ENCODE measurements around the gene STAT1.
A peak's percentile ranks its signal among the peaks of the same experiment; 100 is the strongest.

The STAT1 gene

DNA sequence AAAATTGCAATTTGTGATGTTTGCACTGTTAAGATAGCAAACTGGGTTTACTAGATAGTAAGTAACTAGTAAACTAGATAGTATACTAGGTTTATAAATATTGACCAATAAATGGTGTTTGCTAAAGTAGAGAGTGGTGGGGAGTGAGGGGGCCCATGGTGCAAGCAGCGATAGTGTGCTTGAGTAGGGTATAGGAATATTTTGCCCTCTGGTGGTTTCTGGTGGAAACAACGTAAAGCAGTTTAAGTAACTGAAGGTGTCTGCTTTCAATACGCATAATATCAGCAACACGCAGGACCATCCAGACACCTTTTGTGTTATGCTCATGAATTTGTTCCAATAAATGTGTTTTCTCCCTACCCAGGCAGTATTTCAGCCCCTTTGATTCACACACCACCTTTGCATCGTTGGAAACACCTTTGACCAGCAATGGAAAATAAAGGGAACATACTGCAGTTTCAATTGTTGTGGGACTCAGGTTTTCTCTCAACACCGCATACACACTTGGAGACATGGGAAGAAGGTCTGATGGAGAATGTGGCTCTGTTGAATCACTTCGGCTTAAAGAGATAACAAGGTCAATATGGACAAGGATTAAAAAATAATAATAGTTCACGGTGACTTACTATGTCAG, 16.7 kb upstream of the STAT1 start:
- peak; percentile 60 for DNase-seq

DNA sequence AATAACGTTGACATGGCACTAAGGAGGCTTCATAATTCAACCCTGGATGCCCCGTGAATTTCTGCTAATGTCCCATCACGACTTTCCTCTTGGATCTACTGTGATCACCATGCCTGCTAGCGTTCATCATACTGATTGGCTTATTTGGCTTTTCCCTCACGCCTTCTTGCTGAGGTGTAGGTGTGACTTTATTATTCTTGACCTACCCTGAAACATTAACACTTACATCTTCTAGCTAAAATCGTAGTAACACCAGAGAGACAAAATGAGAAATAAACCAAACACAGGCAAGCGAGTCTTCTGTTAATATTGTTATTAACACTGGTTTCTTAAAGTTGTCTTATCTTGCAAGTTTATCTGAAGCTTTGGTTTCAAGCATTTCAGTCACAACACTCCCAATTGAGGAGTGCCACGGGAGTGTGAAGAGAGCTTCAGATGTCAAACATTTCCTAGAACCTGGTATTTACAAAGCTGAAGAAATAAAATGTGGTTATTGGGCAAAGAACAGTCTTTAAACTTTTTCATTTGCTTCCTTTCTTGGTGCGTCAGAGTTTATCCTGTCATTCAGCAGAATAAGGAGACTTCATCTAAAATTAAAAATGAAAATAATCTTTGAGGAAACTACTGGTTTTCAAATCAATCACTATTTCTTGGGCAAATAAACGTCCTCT, 15.4 kb upstream of the STAT1 start:
- no peak for DNase-seq

DNA sequence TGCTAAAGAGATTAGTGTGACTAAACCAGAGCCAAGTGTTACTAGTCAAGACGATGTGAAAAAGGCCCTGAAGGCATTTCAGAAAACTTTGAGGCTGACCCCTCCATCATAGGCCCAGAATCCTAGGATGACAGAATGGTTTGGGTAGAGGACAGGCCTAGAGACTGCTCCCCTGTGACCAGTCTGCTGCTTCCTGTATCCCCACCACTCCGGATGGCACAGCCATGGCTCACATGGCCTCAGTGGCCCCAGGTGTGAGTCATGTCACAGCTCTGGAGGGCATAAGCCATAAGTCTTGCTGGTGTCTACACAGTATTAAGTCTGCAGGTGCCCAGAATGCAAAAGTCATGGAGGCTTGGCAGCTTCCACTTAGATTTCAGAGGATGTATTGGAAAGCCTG, 12.4 kb upstream of the STAT1 start:
- DNase-seq, result no peak

DNA sequence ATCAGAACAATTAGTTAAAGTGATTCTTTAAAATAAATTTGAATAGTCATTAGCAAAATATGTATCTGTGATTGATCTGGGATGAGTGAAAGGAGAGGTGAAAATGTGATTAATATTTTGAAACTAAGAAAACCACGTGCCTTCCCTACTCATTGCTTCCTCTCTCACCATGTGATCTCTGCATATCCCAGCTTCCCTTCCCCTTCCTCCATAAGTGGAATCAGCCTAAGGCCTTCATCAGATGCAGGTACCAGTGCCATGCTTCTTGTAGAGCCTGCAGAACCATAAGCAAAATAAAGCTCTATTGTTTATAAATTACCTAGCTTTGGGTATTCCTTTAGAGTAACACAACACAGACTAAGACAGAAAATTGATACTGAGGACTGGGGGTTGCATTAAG, 11.2 kb upstream of the STAT1 start:
- no peak for DNase-seq

DNA sequence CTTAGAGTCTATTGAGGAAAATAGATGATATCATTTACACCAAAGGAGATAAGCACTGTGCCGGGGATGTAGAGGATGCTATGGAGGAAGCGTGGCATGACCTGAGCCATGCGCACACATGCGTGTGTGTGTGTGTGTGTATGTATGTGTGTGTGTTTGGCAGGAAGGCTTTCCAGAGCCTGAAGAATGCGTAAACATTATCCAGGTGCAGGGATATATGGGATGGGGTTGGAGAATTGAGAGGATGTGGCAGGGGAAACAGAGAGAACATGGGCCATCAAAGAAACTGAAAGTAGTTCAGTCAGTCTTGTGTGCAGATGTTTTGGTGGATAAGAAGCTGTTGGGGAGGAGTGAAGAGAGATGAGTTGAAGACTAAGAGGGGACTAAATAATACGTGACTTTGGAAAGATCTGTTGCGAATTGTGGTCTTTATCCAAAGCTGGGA, 9.3 kb upstream of the STAT1 start:
- DNase-seq, result no peak

- no peak for DNase-seq
These were observed 6.9 kb upstream of the STAT1 start for GRCh38 chr2:191020742-191021381.

- peak; percentile 99 for DNase-seq
These were observed 6.3 kb upstream of the STAT1 start for GRCh38 chr2:191020221-191020741.

GRCh38 chr2:191019376-191019775, 5.4 kb upstream of the STAT1 start:
- DNase-seq, result no peak

- DNase-seq, result no peak
These were observed 4.7 kb upstream of the STAT1 start for GRCh38 chr2:191018643-191019119.

GRCh38 chr2:191018048-191018447, 4.1 kb upstream of the STAT1 start:
- no peak for DNase-seq

GRCh38 chr2:191015831-191016230, 1.9 kb upstream of the STAT1 start:
- no peak for DNase-seq

DNA sequence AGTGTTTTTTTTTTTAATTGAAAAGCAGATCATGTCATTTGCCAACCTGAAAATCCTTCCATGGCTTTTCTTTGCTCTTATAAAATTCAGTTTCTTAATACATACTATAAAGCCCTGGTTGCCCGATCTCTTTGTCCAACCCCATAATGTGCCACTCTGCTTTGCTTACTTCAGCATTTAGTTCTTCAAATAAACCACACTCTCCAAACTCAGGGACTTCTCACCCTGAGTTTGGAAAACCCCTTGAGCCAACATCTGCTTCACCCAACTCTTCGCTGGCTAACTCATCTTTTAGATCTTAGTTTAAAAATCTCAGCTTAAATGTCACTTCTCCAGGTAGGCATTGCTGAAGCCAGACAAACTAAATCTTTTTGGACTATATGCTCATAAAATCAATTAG, 1.3 kb upstream of the STAT1 start:
- no peak for DNase-seq

DNA sequence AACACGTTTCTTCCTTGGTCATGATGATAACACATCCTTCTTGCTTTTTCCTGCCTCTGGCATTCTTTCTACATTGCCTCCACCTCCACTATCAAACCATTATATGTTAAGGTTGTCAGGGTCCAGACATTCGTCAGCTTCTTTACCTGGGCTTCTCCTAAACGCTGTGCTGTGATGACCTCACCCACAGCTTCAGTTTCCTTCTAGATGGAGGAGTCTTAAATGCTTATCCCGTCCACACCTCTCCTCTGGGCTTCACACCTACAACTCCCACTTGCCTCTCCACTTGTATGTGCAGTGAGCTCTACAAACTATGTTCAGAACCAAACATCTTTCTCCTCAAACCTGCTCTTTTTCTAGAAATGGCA, 666 bp upstream of the STAT1 start:
- DNase-seq, result no peak

DNA sequence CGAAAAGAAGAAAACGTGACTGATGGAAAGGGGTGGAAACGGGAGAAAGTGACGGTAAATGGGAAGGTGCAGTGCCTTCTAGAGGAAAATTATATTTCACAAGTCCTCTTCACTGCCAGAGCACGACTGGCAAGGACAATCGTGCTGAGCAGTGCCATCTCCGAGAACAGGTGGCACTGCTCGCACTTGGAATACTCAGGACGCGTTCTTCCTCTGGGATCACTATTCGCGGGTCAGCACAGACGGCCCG, 364 bp downstream of the STAT1 start:
- no peak for DNase-seq

DNA sequence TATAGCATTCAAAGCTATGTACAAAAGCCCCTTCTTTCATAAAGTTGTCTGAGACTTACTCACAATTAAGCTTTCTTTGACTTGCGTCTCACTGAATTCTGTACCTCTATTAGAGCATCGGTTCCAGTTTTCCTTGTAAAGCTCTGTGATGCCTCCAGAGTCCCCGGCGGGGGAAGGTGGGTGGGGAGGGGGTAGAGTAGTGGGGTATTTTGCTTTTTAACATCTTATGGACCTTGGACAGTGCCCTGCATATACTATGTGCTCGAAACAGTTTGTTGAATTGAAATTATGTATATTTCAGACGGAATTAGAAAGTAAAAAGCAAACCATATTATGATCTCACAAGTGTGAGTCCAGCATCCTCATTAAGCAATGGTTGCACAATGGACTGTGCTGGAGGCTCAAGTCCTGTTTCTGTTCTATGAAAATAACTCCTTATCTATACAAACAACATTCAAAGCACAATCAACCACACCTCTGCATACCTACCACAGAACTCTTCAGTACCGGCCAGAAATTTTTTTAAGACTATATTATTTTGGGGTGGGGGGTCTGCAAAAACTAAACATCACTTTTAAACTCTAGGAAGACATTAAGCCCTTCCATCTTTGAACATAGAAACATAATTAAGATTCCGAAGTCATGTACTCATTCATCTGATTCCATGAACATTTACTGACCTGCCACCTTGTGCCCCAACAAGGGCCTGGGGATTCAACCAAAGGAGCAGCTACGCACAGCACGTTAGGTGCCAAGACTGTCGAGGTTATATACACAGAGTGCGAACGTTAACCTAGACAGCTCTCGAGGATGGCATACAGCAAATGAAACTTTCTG, 908 bp downstream of the STAT1 start:
- no peak for DNase-seq

DNA sequence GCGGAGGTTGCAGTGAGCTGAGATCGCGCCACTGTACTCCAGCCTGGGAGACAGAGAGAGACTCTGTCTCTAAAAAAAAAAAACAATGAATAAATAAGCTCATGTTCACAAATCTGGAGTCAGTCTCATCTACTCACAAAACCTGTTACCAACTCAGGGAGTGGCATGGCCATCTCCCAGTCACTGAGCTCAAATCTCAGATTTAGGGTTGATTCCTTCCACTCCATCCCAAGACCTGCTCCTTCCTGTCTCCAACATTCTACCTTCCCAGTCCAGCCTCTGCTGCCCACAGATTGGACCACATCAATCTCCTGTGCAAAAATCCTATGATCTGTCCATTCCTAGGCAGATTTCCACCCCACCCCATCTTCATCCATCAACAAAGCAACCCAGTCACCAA, 1.6 kb downstream of the STAT1 start:
- DNase-seq, result no peak

DNA sequence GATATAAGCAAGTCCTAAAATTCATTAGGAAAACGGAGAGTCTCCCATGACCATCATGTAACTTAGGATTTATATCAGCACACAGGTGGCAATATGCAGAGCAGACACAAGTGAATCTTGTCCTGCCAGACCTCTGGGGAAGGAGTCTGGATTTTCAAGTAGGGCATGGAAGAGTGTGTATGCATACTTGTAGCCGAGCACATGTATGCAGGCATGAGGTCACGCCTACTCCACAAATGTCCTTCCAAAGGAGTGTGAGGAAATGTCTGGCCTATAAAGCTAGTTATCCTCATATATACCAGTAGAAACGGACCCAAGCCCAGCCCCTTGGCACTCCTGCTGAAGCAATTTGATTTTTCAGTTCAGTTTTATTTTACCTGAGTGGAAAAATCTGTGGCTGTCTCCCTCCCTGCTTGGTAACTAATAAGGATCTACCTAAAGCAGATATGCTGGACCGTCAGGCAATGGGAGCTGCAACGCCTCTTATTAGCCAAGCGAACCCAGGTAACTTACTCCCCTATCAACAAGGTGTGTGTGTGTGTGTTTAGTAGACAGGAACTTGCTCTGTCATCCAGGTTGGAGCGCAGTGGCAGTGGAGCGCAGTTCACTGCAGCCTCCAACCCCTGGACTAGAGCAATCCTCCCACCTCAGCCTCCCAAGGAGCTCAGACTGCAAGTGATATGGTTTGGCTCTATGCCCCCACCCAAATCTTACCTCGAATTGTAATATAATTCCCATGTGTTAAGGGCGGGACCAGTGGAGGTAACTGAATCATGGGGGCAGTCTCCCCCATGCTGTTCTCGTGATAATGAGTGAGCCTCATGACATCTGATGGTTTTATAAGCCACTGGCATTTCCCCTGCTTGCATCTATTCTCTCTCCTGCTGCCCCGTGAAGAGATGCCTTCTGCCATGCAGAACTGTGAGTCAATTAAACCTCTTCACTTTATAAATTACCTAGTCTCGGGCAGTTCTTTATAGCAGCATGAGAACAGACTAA, 2.8 kb downstream of the STAT1 start:
- no peak for DNase-seq

DNA sequence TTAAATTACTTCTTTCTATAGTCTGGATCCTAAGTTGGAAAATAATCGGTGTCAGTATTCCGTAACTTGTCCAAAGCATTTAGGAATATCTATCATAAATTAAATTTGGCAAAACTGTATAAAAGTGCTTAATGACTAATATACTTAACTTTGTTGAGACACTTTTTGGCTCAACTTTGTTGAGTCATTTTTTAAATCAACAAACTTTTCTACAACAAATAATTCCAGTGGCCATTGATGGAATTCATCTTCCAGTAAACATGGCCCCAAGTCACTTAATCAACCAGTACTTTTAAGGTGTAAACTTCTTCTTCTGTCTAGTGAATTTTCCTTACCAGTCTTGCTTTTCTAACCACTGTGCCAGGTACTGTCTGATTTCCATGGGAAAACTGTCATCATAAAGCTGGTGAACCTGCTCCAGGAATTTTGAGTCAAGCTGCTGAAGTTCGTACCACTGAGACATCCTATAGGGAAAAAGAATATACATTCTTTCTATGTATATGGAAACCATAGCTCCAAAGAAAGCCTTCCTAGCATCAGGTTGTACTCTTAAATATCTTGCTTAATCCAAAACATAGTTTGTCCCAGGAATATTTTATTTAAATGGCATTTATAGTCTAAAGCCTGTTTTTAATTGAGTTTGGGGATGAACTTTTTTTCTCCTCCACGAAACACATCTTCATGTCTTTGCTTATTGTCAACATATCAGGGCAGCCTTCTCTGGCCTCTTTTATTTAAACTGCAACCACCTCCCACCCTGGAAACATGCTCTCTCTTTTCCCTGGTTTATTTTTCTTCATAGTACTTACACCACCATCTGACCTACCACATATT, 4.2 kb downstream of the STAT1 start:
- DNase-seq, result no peak

DNA sequence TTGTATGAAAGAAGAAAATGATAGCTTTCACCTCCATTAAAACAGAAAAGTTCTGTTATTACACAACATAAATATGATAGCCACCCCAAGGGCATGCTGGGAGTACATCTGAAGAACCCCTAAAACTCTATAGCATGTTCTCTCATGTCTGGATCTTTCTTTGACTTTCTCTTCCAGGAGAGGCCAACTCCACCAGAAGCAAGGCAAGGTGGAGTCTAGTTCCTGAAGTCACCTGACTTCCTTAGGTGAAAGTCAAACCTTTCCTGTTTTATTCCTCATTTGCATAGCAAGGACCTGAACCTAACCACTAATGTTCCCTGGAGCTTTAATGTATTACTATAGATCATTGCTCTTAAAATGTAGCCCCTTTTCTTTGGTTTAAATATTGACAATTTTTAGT, 5.7 kb downstream of the STAT1 start:
- DNase-seq, result no peak

DNA sequence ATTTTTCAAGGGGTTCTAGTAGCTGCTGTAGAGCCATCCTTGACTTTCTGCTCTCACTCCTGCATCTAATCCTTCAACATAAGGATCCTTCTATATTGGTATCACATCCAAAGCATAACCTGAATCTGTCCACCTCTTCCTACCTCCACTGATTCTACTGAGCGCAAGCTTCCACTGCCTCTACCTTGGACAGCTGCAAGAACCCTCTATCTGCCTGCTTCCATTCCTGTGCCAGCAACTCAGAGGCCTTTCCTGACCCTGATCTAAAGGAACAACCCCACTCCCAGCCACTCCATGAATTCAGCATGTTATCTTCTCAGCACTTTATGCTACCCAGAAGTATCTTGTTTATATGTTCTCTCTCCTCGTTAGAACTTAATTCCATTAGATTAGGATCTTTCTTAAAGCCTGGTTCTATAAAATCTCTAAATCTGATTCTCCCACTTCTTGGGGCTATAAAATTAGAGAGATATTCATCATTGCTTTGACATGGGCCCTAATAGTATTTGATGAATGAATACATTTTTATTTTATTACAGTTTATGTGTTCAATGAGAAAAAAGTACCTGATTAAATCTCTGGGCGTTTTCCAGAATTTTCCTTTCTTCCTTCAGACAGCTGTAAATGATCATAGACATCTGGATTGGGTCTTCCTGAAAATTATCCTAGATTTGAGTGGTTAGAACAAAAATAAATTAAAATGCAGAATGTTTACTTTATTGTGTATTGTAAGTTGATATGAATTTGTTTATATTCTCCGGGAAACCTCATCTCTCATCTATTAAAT, 6.8 kb downstream of the STAT1 start:
- no peak for DNase-seq

Data from NCI-H2227 treated with DMSO at 0.1 percent for 48 hours (cell line).